ENCODE measurements around the gene CTSL. TPM values are rescaled to one million over a fixed set of nuclear protein-coding genes. Genes with fewer than 3 reads are reported as not detected.

CTSL gene
- total RNA-seq (2022), result 32.2 and 42.9 TPM in 2 replicates
- percentile 55 among the genes with signal in this experiment for Bru-seq, nascent RNA
- percentile 76 among the genes with signal in this experiment for BruChase-seq, experiment 1, labeled RNA remaining after a 6-hour chase
- BruChase-seq, experiment 2, labeled RNA remaining after a 2-hour chase, result percentile 59 among the genes with signal in this experiment
- long read RNA-seq, transcript CTSL-201 (8 exons, 1,436 nt), result major isoform, 33 of 196 reads
- long read RNA-seq, transcript CTSL-203 (8 exons, 2,177 nt), result minor isoform, 21 of 196 reads
- long read RNA-seq, partial matches to known transcripts, result 119 of 196 reads
- long read RNA-seq, other reads (novel, unspliced or antisense), result 23 of 196 reads

- TF ChIP-seq CTCF (IDR thresholded peaks at IDR 0.05; ENCODE audit: unreplicated experiment), result peak; percentile 32
- H3K4me1 Mint-ChIP-seq (ENCODE audit: low read depth, unreplicated experiment), result peaks cover 10% of the 10 kb centered on the region
- CTCF ChIA-PET, result interaction anchor here (0.6 to 1.4 kb wide), 7 partner anchors 10 to 89 kb away, joined by 3 to 7 read pairs (median 7); no protein-coding TSS in a partner anchor
- H3K4me3 Mint-ChIP-seq (ENCODE audit: low read depth, unreplicated experiment), result peak within 1 kb of the TSS; percentile 98
- BruUV-seq (replicated peaks), result no TSS peak
- peak within 1 kb of the TSS; percentile 87 for H3K27ac Mint-ChIP-seq (ENCODE audit: unreplicated experiment)
- DNase-seq, result peak; percentile 70
- peaks cover 12% of the 10 kb centered on the region for H3K36me3 Mint-ChIP-seq (ENCODE audit: insufficient read depth, unreplicated experiment)
- peaks cover 10% of the 10 kb centered on the region for H3K27me3 Mint-ChIP-seq (ENCODE audit: unreplicated experiment)
- intact Hi-C loops (cut with micrococcal nuclease; ENCODE audit: unreplicated experiment), result loop anchor here (1.0 kb wide), 1 partner anchor 87 kb away; no protein-coding TSS in a partner anchor
- no peaks in the 10 kb centered on the region for H3K9me3 Mint-ChIP-seq (ENCODE audit: low read depth, unreplicated experiment)
These were observed at the start of gene CTSL for GRCh38 chr9:87725900-87726709. Gene CTSL, plus strand, starts transcription at chr9:87726119. Its CDS starts 1,485 bp downstream, at chr9:87727604.

GRCh38 chr9:87676976-87677775, 48.7 kb upstream of the CTSL start:
- Mint-ChIP-seq H3K9me3 (ENCODE audit: low read depth, unreplicated experiment) (no peaks in the 10 kb centered on the region), H3K27ac (ENCODE audit: unreplicated experiment) (no peak overlapping the region), H3K4me3 (ENCODE audit: low read depth, unreplicated experiment) (no peak overlapping the region), H3K36me3 (ENCODE audit: insufficient read depth, unreplicated experiment) (peaks cover 24% of the 10 kb centered on the region), H3K27me3 (ENCODE audit: unreplicated experiment) (no peaks in the 10 kb centered on the region), H3K4me1 (ENCODE audit: low read depth, unreplicated experiment) (no peaks in the 10 kb centered on the region)
- TF ChIP-seq CTCF (IDR thresholded peaks at IDR 0.05; ENCODE audit: unreplicated experiment), result no peak
- no peak for DNase-seq
- no TSS peak for BruUV-seq (replicated peaks)
- CTCF ChIA-PET, result no interaction called here
- intact Hi-C loops (cut with micrococcal nuclease; ENCODE audit: unreplicated experiment), result no loop called here

GRCh38 chr9:87677776-87678587, 47.9 kb upstream of the CTSL start:
- no peak for DNase-seq

More at GRCh38 chr9:87677776-87678587, 47.9 kb upstream of the CTSL start:
- Mint-ChIP-seq H3K27ac (ENCODE audit: unreplicated experiment) (no peak overlapping the region), H3K4me3 (ENCODE audit: low read depth, unreplicated experiment) (no peak overlapping the region), H3K27me3 (ENCODE audit: unreplicated experiment) (no peaks in the 10 kb centered on the region), H3K4me1 (ENCODE audit: low read depth, unreplicated experiment) (no peaks in the 10 kb centered on the region), H3K36me3 (ENCODE audit: insufficient read depth, unreplicated experiment) (peaks cover 25% of the 10 kb centered on the region), H3K9me3 (ENCODE audit: low read depth, unreplicated experiment) (no peaks in the 10 kb centered on the region)
- no peak for TF ChIP-seq CTCF (IDR thresholded peaks at IDR 0.05; ENCODE audit: unreplicated experiment)
- CTCF ChIA-PET, result no interaction called here
- intact Hi-C loops (cut with micrococcal nuclease; ENCODE audit: unreplicated experiment), result no loop called here
- no TSS peak for BruUV-seq (replicated peaks)

Data from Calu3 (cell line).